Measurements from ENCODE around the gene NSMCE4A. TPM values are rescaled to one million over a fixed set of nuclear protein-coding genes. Genes with fewer than 3 reads are reported as not detected.

NSMCE4A gene
- total and polyA plus RNA-seq, 2 donors (not counting 3 experiments of a cell fraction or from before 2014, with no cell fraction given) = 36.8 to 51.0 TPM

- no peaks in the 10 kb centered on the region for H3K9me1 ChIP-seq (replicated peaks; ENCODE audit: control insufficient read depth, extremely low read depth, insufficient read depth, low read length)
- dilution Hi-C loops (cut with MboI; ENCODE audit: extremely low pct_ligation_motif_present, low sequenced_read_pairs) = no loop called here
- FAIRE-seq (no peak), DNase-seq (ENCODE audit: low read depth, low spot score) (no peak)
- H3K27me3 ChIP-seq (ENCODE audit: control insufficient read depth in 2 of 2, insufficient read depth in 2 of 2, low read length in 2 of 2) = peaks cover 11 to 14% of the 10 kb centered on the region in 2 experiments
- no peaks in the 10 kb centered on the region for H3K4me1 ChIP-seq (ENCODE audit: control insufficient read depth, extremely low read depth, insufficient read depth, low read length)
- H3K4me3 ChIP-seq (replicated peaks in 1 of 3; ENCODE audit: insufficient read depth in 1 of 3, low read depth in 1 of 3, low read length in 3 of 3) = no peak overlapping the region
- TF ChIP-seq EZH2 (IDR thresholded peaks at IDR 0.05; ENCODE audit: borderline replicate concordance, low read depth, low read length, severe bottlenecking) = no peak
- no peak for TF ChIP-seq POLR2A (IDR thresholded peaks at IDR 0.05; ENCODE audit: low read depth, low read length)
- no peak for TF ChIP-seq MYC (IDR thresholded peaks at IDR 0.05; ENCODE audit: low read depth, low read length)
- TF ChIP-seq JUN (IDR thresholded peaks at IDR 0.05; ENCODE audit: borderline replicate concordance, insufficient read depth, insufficient read length, low read depth) = no peak
- no peak for TF ChIP-seq MAX (IDR thresholded peaks at IDR 0.05; ENCODE audit: insufficient read depth, insufficient read length)
- TF ChIP-seq, protein P1, sequence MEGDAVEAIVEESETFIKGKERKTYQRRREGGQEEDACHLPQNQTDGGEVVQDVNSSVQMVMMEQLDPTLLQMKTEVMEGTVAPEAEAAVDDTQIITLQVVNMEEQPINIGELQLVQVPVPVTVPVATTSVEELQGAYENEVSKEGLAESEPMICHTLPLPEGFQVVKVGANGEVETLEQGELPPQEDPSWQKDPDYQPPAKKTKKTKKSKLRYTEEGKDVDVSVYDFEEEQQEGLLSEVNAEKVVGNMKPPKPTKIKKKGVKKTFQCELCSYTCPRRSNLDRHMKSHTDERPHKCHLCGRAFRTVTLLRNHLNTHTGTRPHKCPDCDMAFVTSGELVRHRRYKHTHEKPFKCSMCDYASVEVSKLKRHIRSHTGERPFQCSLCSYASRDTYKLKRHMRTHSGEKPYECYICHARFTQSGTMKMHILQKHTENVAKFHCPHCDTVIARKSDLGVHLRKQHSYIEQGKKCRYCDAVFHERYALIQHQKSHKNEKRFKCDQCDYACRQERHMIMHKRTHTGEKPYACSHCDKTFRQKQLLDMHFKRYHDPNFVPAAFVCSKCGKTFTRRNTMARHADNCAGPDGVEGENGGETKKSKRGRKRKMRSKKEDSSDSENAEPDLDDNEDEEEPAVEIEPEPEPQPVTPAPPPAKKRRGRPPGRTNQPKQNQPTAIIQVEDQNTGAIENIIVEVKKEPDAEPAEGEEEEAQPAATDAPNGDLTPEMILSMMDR (IDR thresholded peaks at IDR 0.05; ENCODE audit: extremely low read depth in 1 of 2, insufficient read depth in 1 of 2, low read depth in 1 of 2, low read length in 2 of 2) = no peak
- TF ChIP-seq POLR2AphosphoS5 (IDR thresholded peaks at IDR 0.05; ENCODE audit: insufficient read depth, low read depth, low read length) = no peak
- TF ChIP-seq FOS (IDR thresholded peaks at IDR 0.05; ENCODE audit: borderline replicate concordance, insufficient read depth, low read length) = no peak
- no peak for TF ChIP-seq GATA2 (IDR thresholded peaks at IDR 0.05; ENCODE audit: insufficient read depth, insufficient read length, low read depth, low read length)
- no peaks in the 10 kb centered on the region for H3K36me3 ChIP-seq (ENCODE audit: control insufficient read depth in 2 of 2, extremely low read depth in 1 of 2, insufficient read depth in 2 of 2, low read length in 2 of 2)
- no peak overlapping the region for H3K9ac ChIP-seq (replicated peaks; ENCODE audit: extremely low read depth, insufficient read depth, low read length)
- no peak overlapping the region for H2AFZ ChIP-seq (ENCODE audit: low read depth, low read length)
- H4K20me1 ChIP-seq (replicated peaks; ENCODE audit: control insufficient read depth, extremely low read depth, insufficient read depth, low read length) = no peaks in the 10 kb centered on the region
- no TSS peak for BruUV-seq (replicated peaks)
- ChIA-PET CTCF (interaction anchor here (1.2 kb wide), 1 partner anchor 10 kb away, joined by 3 read pairs; no protein-coding TSS in a partner anchor), POLR2A (interaction anchor here (0.5 kb wide), 1 partner anchor 58 kb away, joined by 3 read pairs; no protein-coding TSS in a partner anchor)
- H3K4me2 ChIP-seq (ENCODE audit: insufficient read depth, low read length) = no peak overlapping the region
- H3K79me2 ChIP-seq (ENCODE audit: control insufficient read depth, insufficient read depth, low read length) = no peaks in the 10 kb centered on the region
- H3K27ac ChIP-seq (ENCODE audit: insufficient read depth, low read depth, low read length) = no peak overlapping the region
- intact Hi-C loops (cut with micrococcal nuclease) = no loop called here
- H3K9me3 ChIP-seq (replicated peaks; ENCODE audit: control insufficient read depth, insufficient read depth, low read length) = no peaks in the 10 kb centered on the region
Measured at GRCh38 chr10:122021379-122021778, 46.4 kb upstream of the NSMCE4A start.

Measured in endothelial cell of umbilical vein (primary cell).